ENCODE data around the gene HEXIM2. TPM values are rescaled to one million over a fixed set of nuclear protein-coding genes. Genes with fewer than 3 reads are reported as not detected.

Gene HEXIM2
- total RNA-seq, 1 experiment from 2014 or later, result 11.6 TPM

Other genes starting within 250 kb of the HEXIM2 start
- gene GFAP, start 246.4 kb upstream of the HEXIM2 start, total RNA-seq (2014; rRNA removed), result 0.29 TPM in 1 of 2 replicates, not detected in the other
- gene KIF18B, start 214.1 kb upstream of the HEXIM2 start, total RNA-seq (2014; rRNA removed), result 12.1 and 14.7 TPM in 2 replicates
- gene C1QL1, start 193.6 kb upstream of the HEXIM2 start, total RNA-seq (2014; rRNA removed), result 2.5 and 2.8 TPM in 2 replicates
- 72.7 and 87.9 TPM in 2 replicates for gene DCAKD, start 110.2 kb upstream of the HEXIM2 start, total RNA-seq (2014; rRNA removed)
- 80.8 and 89.8 TPM in 2 replicates for gene NMT1, start 100.6 kb upstream of the HEXIM2 start, total RNA-seq (2014; rRNA removed)
- 36.5 and 146 TPM in 2 replicates for gene PLCD3, start 29.4 kb upstream of the HEXIM2 start, total RNA-seq (2014; rRNA removed)
- 3.1 and 4.4 TPM in 2 replicates for gene ACBD4, start 26.2 kb upstream of the HEXIM2 start, total RNA-seq (2014; rRNA removed)
- gene HEXIM1, start 13.4 kb upstream of the HEXIM2 start, total RNA-seq (2014; rRNA removed), result 7.2 and 11.1 TPM in 2 replicates
- 19.8 and 29.0 TPM in 2 replicates for gene FMNL1, start 60.0 kb downstream of the HEXIM2 start, total RNA-seq (2014; rRNA removed)
- 0.11 TPM in 1 of 2 replicates, not detected in the other for gene SPATA32, start 100.2 kb downstream of the HEXIM2 start, total RNA-seq (2014; rRNA removed)
- gene MAP3K14, start 155.1 kb downstream of the HEXIM2 start, total RNA-seq (2014; rRNA removed), result 5.8 and 6.2 TPM in 2 replicates

All from LHCN-M2 (cell line).